HG02852 (cell line): Measurements from ENCODE around the gene RASGRF1.
"Not testable (repeated sequence)": the region's sequence is repeated elsewhere in the genome, so short reads cannot be mapped to it uniquely, and the experiment has no call there.

Experiments used
- ATAC-seq: cut with Tn5 transposase; IDR thresholded peaks from one replicate; pipeline ENCODE4 v1.9.1; 2021; ENCODE audit warnings: mild to moderate bottlenecking, moderate library complexity; ENCODE audit not compliant: unreplicated experiment

RASGRF1 gene

GRCh38 chr15:79090487-79091203 lies at the start of gene RASGRF1:
RASGRF1 (minus strand) TSS chr15:79090780; CDS start chr15:79090498, 282 bp downstream.
- ATAC-seq, result no peak

DNA sequence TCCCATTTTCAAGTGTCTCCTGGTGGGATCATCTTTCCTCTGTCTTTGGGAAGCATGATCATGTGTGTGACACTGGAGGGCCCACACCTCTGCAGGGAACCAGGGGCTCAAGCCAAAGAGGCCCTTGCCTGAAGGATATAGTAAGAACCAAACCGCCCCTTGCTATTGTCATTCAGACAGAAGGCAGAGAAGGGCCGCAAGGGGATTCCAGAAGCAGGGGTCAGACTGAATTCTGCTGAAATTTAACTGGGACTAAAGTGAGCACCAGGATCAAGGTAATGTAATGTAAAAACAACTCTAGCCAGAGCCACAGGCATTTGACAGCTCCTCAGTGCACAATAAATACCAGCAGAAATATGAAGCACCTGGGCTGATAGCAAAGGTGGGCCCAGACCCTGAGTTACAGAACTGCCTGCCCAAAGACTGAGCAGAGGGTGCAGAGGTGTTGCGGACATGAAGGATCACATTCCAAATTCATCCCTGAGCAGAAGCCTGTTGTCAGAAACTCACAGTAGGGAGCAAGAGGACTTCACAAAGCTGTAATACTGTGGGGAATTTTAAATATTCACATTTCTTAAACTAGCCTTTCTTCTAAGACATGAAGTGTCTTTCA lies 46.0 kb upstream of the RASGRF1 start:
- no peak for ATAC-seq

GRCh38 chr15:79133309-79133708 lies 42.7 kb upstream of the RASGRF1 start:
- ATAC-seq, result no peak

GRCh38 chr15:79132770-79133169 lies 42.2 kb upstream of the RASGRF1 start:
- no peak for ATAC-seq

GRCh38 chr15:79132361-79132760 lies 41.8 kb upstream of the RASGRF1 start:
- no peak for ATAC-seq

DNA sequence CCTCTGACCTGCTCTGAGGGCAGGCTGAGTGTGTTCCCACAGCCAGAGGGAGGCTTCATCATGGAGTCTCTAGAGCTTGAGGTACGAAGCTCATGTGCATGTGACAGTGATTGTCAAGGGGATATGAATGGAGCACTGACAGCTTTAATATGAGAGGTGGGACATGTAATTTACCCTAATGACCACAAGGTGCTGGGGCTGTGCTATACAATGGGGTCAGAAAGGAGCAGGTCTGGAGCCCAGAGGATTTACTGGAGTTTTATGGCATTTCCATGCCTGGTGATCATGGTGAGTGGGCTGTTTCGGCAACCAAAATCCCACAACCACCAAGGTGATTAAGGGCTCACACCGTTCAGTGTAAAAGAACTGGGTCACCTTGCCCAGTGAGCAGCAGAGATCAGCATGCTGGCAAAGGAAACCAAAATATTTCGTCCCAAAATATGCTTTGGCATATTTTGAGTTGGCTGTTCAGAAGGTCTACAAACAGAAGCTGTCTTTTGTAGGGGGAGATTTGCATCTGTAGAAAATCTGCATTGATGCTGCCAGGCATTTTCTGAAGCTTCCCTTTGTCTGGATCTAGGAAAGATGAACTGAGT lies 40.1 kb upstream of the RASGRF1 start:
- no peak for ATAC-seq

DNA sequence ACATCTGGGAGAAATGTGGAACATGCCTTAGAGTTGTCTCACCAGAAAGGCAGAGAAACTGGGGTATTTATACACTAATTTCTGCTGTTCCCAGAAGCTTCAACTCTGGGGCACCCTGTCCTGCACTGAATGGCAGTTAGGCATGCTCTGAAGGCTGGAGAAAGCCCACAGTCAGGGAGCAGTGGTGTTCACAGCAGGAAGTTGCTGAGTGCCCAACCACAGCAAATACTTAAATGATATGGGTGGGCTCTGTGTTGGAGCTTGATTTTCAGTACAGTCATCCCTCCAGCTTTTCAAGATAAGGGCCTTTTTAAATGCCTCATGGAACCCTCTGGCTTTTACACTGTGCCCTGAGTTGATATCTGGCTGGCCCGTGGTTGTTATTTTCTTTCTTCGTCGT lies 38.7 kb upstream of the RASGRF1 start:
- no peak for ATAC-seq

GRCh38 chr15:79128556-79128955 lies 38.0 kb upstream of the RASGRF1 start:
- no peak for ATAC-seq

DNA sequence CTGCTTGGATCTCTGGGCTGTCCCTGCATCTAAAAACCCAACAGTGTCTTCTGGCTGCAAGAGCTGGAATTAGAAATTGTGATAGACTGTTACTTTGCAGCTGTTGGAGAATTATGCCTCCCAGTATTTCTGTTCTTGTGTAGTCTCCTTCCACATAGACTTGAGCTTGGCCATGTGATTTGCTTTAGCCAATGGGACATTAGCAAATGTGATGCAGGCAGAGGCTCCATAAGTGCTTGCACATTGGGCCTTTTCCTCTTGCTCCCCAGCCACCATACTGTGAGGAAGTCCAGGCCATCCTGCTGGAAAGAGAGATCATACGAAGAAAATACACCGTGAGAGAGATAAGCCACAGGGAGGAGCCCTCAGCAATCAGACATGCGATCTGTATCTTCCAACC lies 33.8 kb upstream of the RASGRF1 start:
- ATAC-seq, result no peak

GRCh38 chr15:79122991-79123390 lies 32.4 kb upstream of the RASGRF1 start:
- ATAC-seq, result no peak

GRCh38 chr15:79122391-79122790 lies 31.8 kb upstream of the RASGRF1 start:
- ATAC-seq, result no peak

DNA sequence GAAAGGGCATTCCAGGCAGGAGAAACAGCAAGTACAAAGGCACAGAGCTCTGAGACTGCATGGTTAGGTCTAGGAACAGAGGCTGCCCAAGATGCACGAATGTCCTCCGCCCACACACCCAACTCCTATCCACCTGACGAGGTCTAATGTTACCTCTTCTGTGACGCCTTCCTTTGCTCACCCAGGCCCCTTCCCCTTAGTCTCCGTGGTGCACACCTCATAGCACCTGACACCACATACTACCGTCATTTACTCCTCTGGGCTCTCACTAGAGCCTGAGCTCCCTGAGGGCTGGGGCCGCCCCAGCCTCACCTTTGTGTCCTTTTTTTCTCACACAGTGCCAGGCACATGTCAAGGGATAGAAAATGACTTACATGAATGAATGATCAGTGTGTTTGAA lies 31.0 kb upstream of the RASGRF1 start:
- ATAC-seq, result no peak

DNA sequence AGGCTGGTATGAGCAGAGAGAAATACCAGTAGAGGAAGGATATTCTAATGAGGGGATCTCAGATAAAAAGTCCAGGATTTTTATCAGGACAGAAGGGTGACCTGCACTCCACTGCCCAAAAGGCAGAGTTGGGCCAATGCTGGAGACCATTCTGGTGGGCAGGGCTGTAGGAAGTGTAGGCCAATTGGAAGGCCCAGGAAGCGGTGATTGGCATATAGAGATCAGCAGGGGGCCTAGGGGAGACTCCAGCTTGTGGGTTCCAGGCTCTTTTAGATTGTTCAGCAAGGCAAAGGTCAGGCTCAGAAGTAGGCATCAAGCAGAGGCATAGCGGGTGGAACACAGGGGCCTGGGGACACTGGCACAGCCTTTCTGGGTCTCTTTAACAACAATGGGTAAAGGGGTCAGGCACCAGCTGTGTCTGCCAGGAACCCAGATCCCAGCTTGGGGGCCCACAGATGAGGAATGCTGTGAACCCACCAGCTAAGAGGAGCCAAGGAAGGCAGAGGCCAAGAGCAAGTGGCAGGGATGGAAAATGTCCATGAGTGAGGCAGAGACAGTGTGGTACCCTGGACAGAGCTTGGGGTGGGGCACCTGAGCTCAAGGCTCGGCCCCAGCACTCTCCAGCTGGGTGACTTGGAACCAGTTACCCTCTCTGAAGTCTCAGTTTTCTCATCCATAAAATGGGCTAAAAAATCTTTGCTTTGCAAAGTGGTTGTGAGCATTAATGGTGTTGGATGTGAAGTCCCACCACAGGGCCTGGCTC lies 27.0 kb upstream of the RASGRF1 start:
- ATAC-seq, result no peak

DNA sequence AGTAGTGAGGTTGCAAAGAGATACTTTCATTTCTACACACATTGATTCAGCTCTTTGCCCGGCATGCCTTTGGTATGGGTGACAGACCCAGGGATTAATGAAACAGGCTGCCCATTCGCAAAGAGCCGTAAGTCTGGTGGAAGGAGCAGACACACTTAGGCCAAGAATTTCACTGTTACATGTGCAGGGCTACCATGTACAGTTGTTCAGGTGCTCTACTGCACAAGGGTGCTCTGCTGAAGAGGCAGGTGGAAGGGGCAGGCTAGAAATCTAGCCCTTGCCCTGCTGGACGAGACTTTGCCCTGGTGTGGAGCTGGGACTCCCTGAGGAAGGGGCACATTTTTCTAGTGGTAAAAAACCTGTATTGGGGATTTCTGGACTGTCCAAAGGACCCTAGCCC lies 26.2 kb upstream of the RASGRF1 start:
- no peak for ATAC-seq

DNA sequence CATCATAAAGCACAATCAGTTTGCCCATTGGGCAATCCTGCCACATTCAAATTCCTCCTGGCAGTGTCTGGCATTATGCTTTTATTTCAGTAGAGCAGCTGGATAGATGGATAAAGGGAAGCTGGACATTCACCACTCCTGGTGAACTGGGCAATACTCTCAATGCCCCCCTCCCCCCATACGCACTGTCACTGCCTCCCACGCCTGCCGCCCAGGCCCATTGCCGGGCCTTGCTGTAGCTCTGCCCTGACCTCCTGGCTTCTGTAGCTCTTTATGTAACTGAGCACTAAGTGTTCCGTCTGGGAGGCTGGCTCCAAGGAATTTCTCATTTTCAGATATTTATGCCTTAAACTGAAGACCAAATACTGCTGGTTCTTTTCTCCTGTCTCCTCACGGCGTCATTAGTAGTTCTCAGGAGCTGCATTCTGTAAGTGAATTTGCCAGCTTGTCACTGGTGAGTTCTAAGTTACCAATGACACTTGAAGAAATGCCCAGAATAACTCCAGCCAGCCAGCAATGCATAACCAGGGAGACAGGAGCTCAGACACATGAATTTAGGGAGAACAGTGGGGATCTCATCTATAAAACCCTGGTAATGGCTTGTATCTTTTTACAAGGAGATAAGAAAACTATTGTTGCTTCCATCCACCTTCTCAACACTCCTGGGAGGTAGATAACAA lies 25.5 kb upstream of the RASGRF1 start:
- no peak for ATAC-seq

- ATAC-seq, result no peak
These were observed 23.3 kb upstream of the RASGRF1 start for GRCh38 chr15:79113831-79114230.

DNA sequence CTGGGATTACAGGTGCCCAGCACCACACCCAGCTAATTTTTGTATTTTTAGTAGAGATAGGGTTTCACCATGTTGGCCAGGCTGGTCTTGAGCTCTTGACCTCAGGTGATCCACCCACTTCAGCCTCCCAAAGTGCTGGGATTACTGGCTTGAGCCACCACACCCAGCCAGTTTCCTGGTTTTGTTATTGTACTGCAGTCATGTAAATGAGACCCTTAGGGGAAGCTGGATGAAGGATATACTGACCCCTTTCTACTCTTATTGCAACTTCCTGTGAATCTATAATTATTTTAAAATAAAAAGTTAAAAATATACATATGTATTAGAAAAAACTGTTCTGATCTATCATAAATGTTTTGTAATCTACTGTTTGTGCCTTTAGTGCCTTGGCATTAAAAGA lies 20.8 kb upstream of the RASGRF1 start:
- not testable (repeated sequence) for ATAC-seq

DNA sequence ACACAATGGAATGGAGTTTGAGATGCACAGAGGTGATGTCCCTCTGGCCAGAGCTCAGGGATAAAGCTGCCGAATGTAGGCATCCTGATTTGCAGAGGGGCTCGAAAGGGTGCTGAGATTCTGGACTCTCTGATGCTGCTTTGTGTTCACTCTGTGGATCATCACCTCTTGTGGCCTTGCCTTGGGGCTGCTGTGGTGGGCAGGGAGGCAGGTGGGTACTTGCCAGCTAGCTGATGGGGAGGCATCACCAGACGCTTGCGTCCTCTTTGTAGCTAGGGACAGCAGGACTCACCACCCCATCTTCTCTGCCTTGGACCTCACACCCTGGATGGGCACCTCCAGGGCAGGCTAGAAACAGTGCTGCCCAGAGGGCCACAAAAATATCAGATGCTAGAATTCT lies 14.6 kb upstream of the RASGRF1 start:
- ATAC-seq, result no peak

DNA sequence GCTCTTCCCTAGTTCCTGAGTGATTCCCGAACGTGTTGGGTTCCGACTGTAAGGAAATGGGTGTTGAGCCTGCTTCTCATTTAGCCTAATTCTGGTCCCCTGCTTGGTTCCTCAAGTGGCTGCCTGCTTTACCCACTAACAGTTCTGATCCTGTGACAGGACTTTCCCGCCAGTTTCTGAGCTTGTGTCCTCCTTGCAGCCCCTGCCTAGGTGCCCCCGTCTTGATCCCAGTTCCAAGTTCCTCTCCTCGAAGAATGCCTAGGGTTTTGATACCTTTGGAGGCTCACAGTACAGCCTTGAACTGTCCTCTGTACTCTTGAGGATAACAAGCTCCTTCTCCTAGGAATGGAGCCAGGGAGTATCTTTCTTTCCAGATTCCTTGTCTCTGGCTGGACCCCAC lies 12.0 kb upstream of the RASGRF1 start:
- no peak for ATAC-seq

DNA sequence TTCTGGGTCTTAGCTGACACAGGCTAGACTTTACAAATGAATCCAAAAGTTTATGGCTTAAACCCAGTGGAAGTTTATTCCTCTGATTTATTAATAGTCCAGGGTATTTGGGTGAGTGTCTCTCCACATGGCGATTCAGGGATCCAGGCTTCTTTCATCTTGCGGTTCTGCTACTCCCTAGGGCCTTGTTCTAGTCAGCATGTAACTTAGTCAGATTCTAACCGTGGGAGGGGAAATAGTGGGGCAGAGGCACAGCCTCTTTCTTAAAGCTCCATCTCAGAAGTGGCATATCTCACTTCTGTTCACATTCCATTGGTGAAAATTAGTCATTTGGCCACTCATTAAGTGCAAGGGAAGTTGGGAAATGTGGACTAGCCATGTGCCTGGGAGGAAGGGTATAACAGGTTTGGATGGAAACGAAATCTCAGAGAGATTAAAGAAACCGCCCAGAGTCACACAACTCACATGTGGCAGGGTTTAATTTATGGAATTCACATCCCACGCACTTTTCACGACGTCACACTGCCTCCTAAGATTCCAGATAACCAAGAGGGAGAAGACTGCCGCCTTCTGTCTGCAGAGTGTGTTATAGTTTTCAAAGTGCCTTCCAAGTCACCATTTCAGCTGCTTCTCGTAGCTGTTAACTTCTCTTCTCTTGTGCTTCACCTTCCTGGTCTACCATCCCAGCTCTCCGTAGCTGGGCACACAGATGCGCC lies 11.4 kb upstream of the RASGRF1 start:
- no peak for ATAC-seq
